NCI-H146 (cell line): ENCODE results near the gene SLC44A4.
"Not testable (repeated sequence)": the region's sequence is repeated elsewhere in the genome, so short reads cannot be mapped to it uniquely, and the experiment has no call there.

Experiments used
- DNase-seq: peaks from one replicate; lab custom pipeline; 2025; lab: John Stamatoyannopoulos, UW

The SLC44A4 gene

GRCh38 chr6:31878726-31879125 is at the start of gene SLC44A4:
Gene SLC44A4 (minus strand): TSS chr6:31878997. CDS start chr6:31878980, 17 bp downstream.
- no peak for DNase-seq

- no peak for DNase-seq
Measured at GRCh38 chr6:31928672-31928939, 49.8 kb upstream of the SLC44A4 start.

GRCh38 chr6:31927863-31928671 is 49.3 kb upstream of the SLC44A4 start:
- DNase-seq: no peak

- no peak for DNase-seq
Measured at GRCh38 chr6:31927242-31927862, 48.6 kb upstream of the SLC44A4 start, which contains the start of gene C2. Gene C2 (plus strand): TSS chr6:31927717. CDS start chr6:31927753, 36 bp downstream.

- DNase-seq: peak; percentile 9
Measured at GRCh38 chr6:31922942-31923341, 44.1 kb upstream of the SLC44A4 start.

GRCh38 chr6:31920811-31921210 is 42.0 kb upstream of the SLC44A4 start:
- no peak for DNase-seq

- no peak for DNase-seq
Measured at GRCh38 chr6:31919624-31920303, 41.0 kb upstream of the SLC44A4 start.

- DNase-seq: no peak
Measured at GRCh38 chr6:31918069-31918720, 39.4 kb upstream of the SLC44A4 start.

GRCh38 chr6:31915756-31916155 is 37.0 kb upstream of the SLC44A4 start:
- DNase-seq: no peak

GRCh38 chr6:31915351-31915750 is 36.6 kb upstream of the SLC44A4 start:
- DNase-seq: no peak

GRCh38 chr6:31911826-31912585 is 33.2 kb upstream of the SLC44A4 start:
- no peak for DNase-seq

- not testable (repeated sequence) for DNase-seq
Measured at GRCh38 chr6:31909298-31909697, 30.5 kb upstream of the SLC44A4 start.

GRCh38 chr6:31908791-31909190 is 30.0 kb upstream of the SLC44A4 start:
- no peak for DNase-seq

- not testable (repeated sequence) for DNase-seq
Measured at GRCh38 chr6:31908255-31908654, 29.5 kb upstream of the SLC44A4 start.

GRCh38 chr6:31907158-31907813 is 28.5 kb upstream of the SLC44A4 start:
- DNase-seq: no peak

GRCh38 chr6:31906727-31907126 is 27.9 kb upstream of the SLC44A4 start:
- DNase-seq: not testable (repeated sequence)

- no peak for DNase-seq
Measured at GRCh38 chr6:31906122-31906521, 27.3 kb upstream of the SLC44A4 start.

GRCh38 chr6:31905041-31905440 is 26.2 kb upstream of the SLC44A4 start:
- DNase-seq: no peak

GRCh38 chr6:31903957-31904356 is 25.2 kb upstream of the SLC44A4 start:
- DNase-seq: no peak

GRCh38 chr6:31901953-31902643 is 23.3 kb upstream of the SLC44A4 start, which contains the start of gene ZBTB12:
Gene ZBTB12 (minus strand): TSS chr6:31902086. CDS start chr6:31901305, 781 bp downstream.
- peak; percentile 97 for DNase-seq
